Esophagus muscularis mucosa (tissue), 4 donors: ENCODE measurements around the gene ESYT3.

Source experiments
- CTCF ChIP-seq, 3 experiments: fragments of 200-600 bp in 2 of 3; fragments of 450-650 bp in 1 of 3; sonication (generic) in 2 of 3; IDR thresholded peaks; one replicate each; pipeline ENCODE4 v1.5.1; 2017 to 2019; ENCODE audit warnings: antibody characterized with exemption in 3 of 3, mild to moderate bottlenecking in 2 of 3, moderate library complexity in 1 of 3
- EP300 ChIP-seq: sonication (generic); formaldehyde crosslinking; IDR thresholded peaks from one replicate; pipeline ENCODE4 v1.6.1; 2017; ENCODE audit warnings: antibody characterized with exemption
- POLR2A ChIP-seq: fragments of 450-650 bp; IDR thresholded peaks from one replicate; pipeline ENCODE4 v1.6.1; 2017; ENCODE audit warnings: antibody characterized with exemption, moderate library complexity, mild to moderate bottlenecking, low read depth
- POLR2AphosphoS5 ChIP-seq, 2 donors: sonication (generic); formaldehyde crosslinking; IDR thresholded peaks; one replicate each; pipeline ENCODE4 v1.6.1; 2017; ENCODE audit warnings: antibody characterized with exemption in 2 of 2

- no peak for TF ChIP-seq CTCF (IDR thresholded peaks at IDR 0.05)
- TF ChIP-seq POLR2A: no peak
- TF ChIP-seq EP300: no peak
- TF ChIP-seq POLR2AphosphoS5 (IDR thresholded peaks at IDR 0.05): no peak
These were observed 21.6 kb downstream of the ESYT3 start for GRCh38 chr3:138455801-138456716.
